Measurements from ENCODE around the gene SLC4A2. TPM values are rescaled to one million over a fixed set of nuclear protein-coding genes. Genes with fewer than 3 reads are reported as not detected.

SLC4A2 gene
- polyA plus RNA-seq, 3 donors = 21.6 to 132 (median 23.8) TPM

- Histone ChIP-seq H3K9ac (ENCODE audit: insufficient read depth, low read length, poor library complexity, severe bottlenecking) (no peak overlapping the region), H3K4me2 (replicated peaks; ENCODE audit: extremely low read depth, low read length, poor library complexity, severe bottlenecking) (no peak overlapping the region), H3K27me3 (ENCODE audit: control insufficient read depth in 2 of 2, insufficient read depth in 2 of 2, low read length in 2 of 2) (peaks cover 2 to 21% of the 10 kb centered on the region in 2 donors), H4K20me1 (ENCODE audit: insufficient read depth, low read length) (peaks cover 92% of the 10 kb centered on the region), H2AFZ (ENCODE audit: insufficient read depth, low read depth, low read length, poor library complexity, severe bottlenecking) (no peak overlapping the region), H3K36me3 (replicated peaks in 1 of 2; ENCODE audit: control insufficient read depth in 1 of 2, insufficient read depth in 2 of 2, low read length in 2 of 2) (peaks cover 22 to 44% of the 10 kb centered on the region in 2 donors), H3K4me3 (replicated peaks in 1 of 3; ENCODE audit: low read depth in 2 of 3, low read length in 3 of 3) (no peak overlapping the region), H3K79me2 (ENCODE audit: insufficient read depth, low read length) (peaks cover 14% of the 10 kb centered on the region), H3K27ac (ENCODE audit: low read depth in 1 of 2, low read length in 2 of 2) (no peak overlapping the region), H3K4me1 (ENCODE audit: control insufficient read depth in 1 of 2, insufficient read depth in 2 of 2, low read length in 2 of 2) (peaks cover 3 to 7% of the 10 kb centered on the region in 2 donors), H3K9me3 (replicated peaks in 1 of 2; ENCODE audit: control insufficient read depth in 1 of 2, insufficient read depth in 1 of 2, low read length in 2 of 2) (no peaks in the 10 kb centered on the region)
- Mint-ChIP-seq H3K27ac (no peak overlapping the region), H3K9me3 (peaks cover 0 to 4% (median 2%) of the 10 kb centered on the region in 7 donors), H3K4me3 (peak overlapping the region in 1 of 2 donors; percentile 70), H3K36me3 (peaks cover 44 to 61% of the 10 kb centered on the region in 2 donors), H3K4me1 (peaks cover 7% of the 10 kb centered on the region), H3K27me3 (ENCODE audit: low read depth in 3 of 3) (peaks cover 22 to 32% (median 22%) of the 10 kb centered on the region in 3 donors)
- no peak for DNase-seq
- intact Hi-C loops (cut with micrococcal nuclease) = loop anchor here in 1 of 2 donors (10.0 kb wide), 1 partner anchor 220 kb away; no protein-coding TSS in a partner anchor
- TF ChIP-seq CTCF (IDR thresholded peaks at IDR 0.05) = no peak
- 10% methylated on average over 111 of the region's 114 CpGs for WGBS (ENCODE audit: insufficient coverage)
These were observed 55.9 kb downstream of the SLC4A2 start for GRCh38 chr7:151115121-151115835.

GRCh38 chr7:151115836-151116418 is 56.5 kb downstream of the SLC4A2 start:
- H3K4me2 ChIP-seq (replicated peaks; ENCODE audit: extremely low read depth, low read length, poor library complexity, severe bottlenecking) = no peak overlapping the region
- Mint-ChIP-seq H3K9me3 (peaks cover 0 to 4% (median 2%) of the 10 kb centered on the region in 7 donors), H3K36me3 (peaks cover 51 to 67% of the 10 kb centered on the region in 2 donors), H3K27ac (no peak overlapping the region), H3K27me3 (ENCODE audit: low read depth in 3 of 3) (peaks cover 22 to 32% (median 24%) of the 10 kb centered on the region in 3 donors), H3K4me1 (peaks cover 3% of the 10 kb centered on the region), H3K4me3 (peak overlapping the region in 1 of 2 donors; percentile 70)
- no peak overlapping the region for H3K27ac ChIP-seq (ENCODE audit: low read depth in 1 of 2, low read length in 2 of 2)
- H2AFZ ChIP-seq (ENCODE audit: insufficient read depth, low read depth, low read length, poor library complexity, severe bottlenecking) = no peak overlapping the region
- intact Hi-C loops (cut with micrococcal nuclease) = loop anchor here in 1 of 2 donors (10.0 kb wide), 1 partner anchor 221 kb away; no protein-coding TSS in a partner anchor
- no peak overlapping the region for H3K9ac ChIP-seq (ENCODE audit: insufficient read depth, low read length, poor library complexity, severe bottlenecking)
- peaks cover 14% of the 10 kb centered on the region for H3K79me2 ChIP-seq (ENCODE audit: insufficient read depth, low read length)
- no peak for TF ChIP-seq CTCF (IDR thresholded peaks at IDR 0.05)
- no peaks in the 10 kb centered on the region for H3K9me3 ChIP-seq (replicated peaks in 1 of 2; ENCODE audit: control insufficient read depth in 1 of 2, insufficient read depth in 1 of 2, low read length in 2 of 2)
- peaks cover 28 to 51% of the 10 kb centered on the region in 2 donors for H3K36me3 ChIP-seq (replicated peaks in 1 of 2; ENCODE audit: control insufficient read depth in 1 of 2, insufficient read depth in 2 of 2, low read length in 2 of 2)
- no peak overlapping the region for H3K4me3 ChIP-seq (replicated peaks in 1 of 3; ENCODE audit: low read depth in 2 of 3, low read length in 3 of 3)
- WGBS (ENCODE audit: insufficient coverage) = 90% methylated on average over 9 of the region's 14 CpGs
- H3K4me1 ChIP-seq (ENCODE audit: control insufficient read depth in 1 of 2, insufficient read depth in 2 of 2, low read length in 2 of 2) = peaks cover 3 to 7% of the 10 kb centered on the region in 2 donors
- peaks cover 2 to 21% of the 10 kb centered on the region in 2 donors for H3K27me3 ChIP-seq (ENCODE audit: control insufficient read depth in 2 of 2, insufficient read depth in 2 of 2, low read length in 2 of 2)
- no peak for DNase-seq
- H4K20me1 ChIP-seq (ENCODE audit: insufficient read depth, low read length) = peaks cover 92% of the 10 kb centered on the region

All from CD14-positive monocyte (primary cell).